NCI-H187 treated with DMSO at 0.1 percent for 48 hours (cell line): ENCODE results near the gene CDK8.
"Not testable (repeated sequence)": the region's sequence is repeated elsewhere in the genome, so short reads cannot be mapped to it uniquely, and the experiment has no call there.

Experiments
- DNase-seq: peaks from one replicate; lab custom pipeline; 2025; lab: John Stamatoyannopoulos, UW

The CDK8 gene

GRCh38 chr13:26316095-26316494, 62.2 kb downstream of the CDK8 start:
- DNase-seq: not testable (repeated sequence)

- DNase-seq: no peak
These were observed 66.8 kb downstream of the CDK8 start for GRCh38 chr13:26320766-26321165.

GRCh38 chr13:26323127-26323526, 69.2 kb downstream of the CDK8 start:
- DNase-seq: no peak

GRCh38 chr13:26323764-26324163, 69.8 kb downstream of the CDK8 start:
- DNase-seq: no peak

GRCh38 chr13:26324294-26324693, 70.4 kb downstream of the CDK8 start:
- DNase-seq: no peak

- DNase-seq: no peak
These were observed 70.9 kb downstream of the CDK8 start for GRCh38 chr13:26324867-26325266.

GRCh38 chr13:26325876-26326275, 71.9 kb downstream of the CDK8 start:
- no peak for DNase-seq

GRCh38 chr13:26326562-26326961, 72.6 kb downstream of the CDK8 start:
- no peak for DNase-seq

- no peak for DNase-seq
These were observed 74.2 kb downstream of the CDK8 start for GRCh38 chr13:26327940-26328725.

- DNase-seq: no peak
These were observed 81.2 kb downstream of the CDK8 start for GRCh38 chr13:26335158-26335557.

GRCh38 chr13:26340807-26341206, 86.9 kb downstream of the CDK8 start:
- no peak for DNase-seq

GRCh38 chr13:26342898-26343297, 89.0 kb downstream of the CDK8 start:
- no peak for DNase-seq

GRCh38 chr13:26343816-26344215, 89.9 kb downstream of the CDK8 start:
- no peak for DNase-seq

GRCh38 chr13:26344980-26345379, 91.1 kb downstream of the CDK8 start:
- DNase-seq: no peak

GRCh38 chr13:26348966-26349365, 95.0 kb downstream of the CDK8 start:
- no peak for DNase-seq

- no peak for DNase-seq
These were observed 108.3 kb downstream of the CDK8 start for GRCh38 chr13:26362261-26362660.

- DNase-seq: no peak
These were observed 116.6 kb downstream of the CDK8 start for GRCh38 chr13:26370553-26370952.

GRCh38 chr13:26372747-26373146, 118.8 kb downstream of the CDK8 start:
- no peak for DNase-seq

- no peak for DNase-seq
These were observed 122.5 kb downstream of the CDK8 start for GRCh38 chr13:26376430-26376829.

GRCh38 chr13:26377038-26377437, 123.1 kb downstream of the CDK8 start:
- DNase-seq: no peak

- DNase-seq: no peak
These were observed 124.2 kb downstream of the CDK8 start for GRCh38 chr13:26378116-26378515.

- no peak for DNase-seq
These were observed 125.9 kb downstream of the CDK8 start for GRCh38 chr13:26379831-26380230.

GRCh38 chr13:26380930-26381329, 127.0 kb downstream of the CDK8 start:
- no peak for DNase-seq

GRCh38 chr13:26382366-26382765, 128.4 kb downstream of the CDK8 start:
- DNase-seq: no peak
